Bronchial epithelial cell (primary cell): ENCODE measurements around the gene CDX2. TPM values are rescaled to one million over a fixed set of nuclear protein-coding genes. Genes with fewer than 3 reads are reported as not detected.

Experiments
- DNase-seq: peaks from one replicate; pipeline ENCODE4 v3.0.0-alpha.2; 2010; ENCODE audit warnings: low read depth
- FAIRE-seq: peaks from 2 replicates; lab custom pipeline; 2011; peaks lifted over from hg19 to GRCh38; lab: Jason Lieb, UNC
- H3K27me3 ChIP-seq: 2 replicates; pipeline ENCODE4 v1.5.1; 2011; ENCODE audit warnings: low read length; ENCODE audit not compliant: control insufficient read depth, insufficient read depth
- H3K36me3 ChIP-seq: 2 replicates; pipeline ENCODE4 v1.5.1; 2011; ENCODE audit warnings: low read length; ENCODE audit not compliant: control insufficient read depth, insufficient read depth
- H3K4me3 ChIP-seq: 2 replicates; pipeline ENCODE4 v1.5.1; 2011; ENCODE audit warnings: mild to moderate bottlenecking, low read depth, low read length, control low read depth
- total RNA-seq: library from RNA; depleted of rRNA; stranded (reverse); fragments of >200 nt; gene quantifications from 2 replicates; pipeline ENCODE4 v1.2.1, GENCODE V29; 2014
- TF ChIP-seq, protein P1 (sequence below): IDR thresholded peaks from 2 replicates; pipeline ENCODE4 v1.5.1; 2011; ENCODE audit warnings: mild to moderate bottlenecking, moderate library complexity, low read length, control low read depth, inconsistent platforms; ENCODE audit not compliant: insufficient read depth, severe bottlenecking

The CDX2 gene
- total RNA-seq, 1 donor from 2014 or later, result not detected

DNA sequence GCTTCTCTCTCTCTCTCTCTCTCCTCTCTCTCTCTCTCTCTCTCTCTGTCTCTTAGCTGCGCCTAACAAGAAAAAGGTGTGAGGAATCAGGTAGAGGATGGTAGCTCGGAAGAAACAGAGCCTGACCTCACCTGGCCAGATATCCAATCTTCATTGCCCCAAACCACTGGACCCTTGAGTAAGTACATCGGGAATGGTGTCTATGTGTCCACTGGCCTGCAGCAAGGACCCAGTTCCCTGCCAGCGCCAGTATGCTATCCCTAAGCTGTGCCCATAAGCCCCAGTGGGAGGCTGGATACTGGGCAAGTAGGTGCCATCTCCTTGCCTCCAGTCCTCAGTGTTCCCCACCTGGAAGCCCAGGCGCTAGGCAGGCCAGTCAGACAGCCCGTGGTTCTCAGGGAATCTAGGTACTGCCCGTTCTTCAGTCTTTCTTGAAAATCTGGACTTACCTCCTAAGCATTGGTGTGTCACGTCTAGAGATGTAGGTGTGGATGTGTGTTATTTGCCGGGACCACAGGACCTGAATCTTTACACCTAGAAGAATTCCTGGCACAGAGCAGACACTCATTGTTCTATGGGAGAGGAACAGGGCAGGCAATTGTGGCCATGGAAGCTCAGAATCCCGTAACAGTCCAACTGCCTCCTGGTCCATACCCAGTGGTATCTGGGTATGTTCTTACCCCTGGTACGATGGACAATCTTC lies 12.0 kb upstream of the CDX2 start:
- no peaks in the 10 kb centered on the region for H3K36me3 ChIP-seq
- FAIRE-seq (no peak), DNase-seq (no peak)
- TF ChIP-seq, protein P1, sequence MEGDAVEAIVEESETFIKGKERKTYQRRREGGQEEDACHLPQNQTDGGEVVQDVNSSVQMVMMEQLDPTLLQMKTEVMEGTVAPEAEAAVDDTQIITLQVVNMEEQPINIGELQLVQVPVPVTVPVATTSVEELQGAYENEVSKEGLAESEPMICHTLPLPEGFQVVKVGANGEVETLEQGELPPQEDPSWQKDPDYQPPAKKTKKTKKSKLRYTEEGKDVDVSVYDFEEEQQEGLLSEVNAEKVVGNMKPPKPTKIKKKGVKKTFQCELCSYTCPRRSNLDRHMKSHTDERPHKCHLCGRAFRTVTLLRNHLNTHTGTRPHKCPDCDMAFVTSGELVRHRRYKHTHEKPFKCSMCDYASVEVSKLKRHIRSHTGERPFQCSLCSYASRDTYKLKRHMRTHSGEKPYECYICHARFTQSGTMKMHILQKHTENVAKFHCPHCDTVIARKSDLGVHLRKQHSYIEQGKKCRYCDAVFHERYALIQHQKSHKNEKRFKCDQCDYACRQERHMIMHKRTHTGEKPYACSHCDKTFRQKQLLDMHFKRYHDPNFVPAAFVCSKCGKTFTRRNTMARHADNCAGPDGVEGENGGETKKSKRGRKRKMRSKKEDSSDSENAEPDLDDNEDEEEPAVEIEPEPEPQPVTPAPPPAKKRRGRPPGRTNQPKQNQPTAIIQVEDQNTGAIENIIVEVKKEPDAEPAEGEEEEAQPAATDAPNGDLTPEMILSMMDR, result no peak
- no peak overlapping the region for H3K4me3 ChIP-seq
- H3K27me3 ChIP-seq, result peaks cover 56% of the 10 kb centered on the region

DNA sequence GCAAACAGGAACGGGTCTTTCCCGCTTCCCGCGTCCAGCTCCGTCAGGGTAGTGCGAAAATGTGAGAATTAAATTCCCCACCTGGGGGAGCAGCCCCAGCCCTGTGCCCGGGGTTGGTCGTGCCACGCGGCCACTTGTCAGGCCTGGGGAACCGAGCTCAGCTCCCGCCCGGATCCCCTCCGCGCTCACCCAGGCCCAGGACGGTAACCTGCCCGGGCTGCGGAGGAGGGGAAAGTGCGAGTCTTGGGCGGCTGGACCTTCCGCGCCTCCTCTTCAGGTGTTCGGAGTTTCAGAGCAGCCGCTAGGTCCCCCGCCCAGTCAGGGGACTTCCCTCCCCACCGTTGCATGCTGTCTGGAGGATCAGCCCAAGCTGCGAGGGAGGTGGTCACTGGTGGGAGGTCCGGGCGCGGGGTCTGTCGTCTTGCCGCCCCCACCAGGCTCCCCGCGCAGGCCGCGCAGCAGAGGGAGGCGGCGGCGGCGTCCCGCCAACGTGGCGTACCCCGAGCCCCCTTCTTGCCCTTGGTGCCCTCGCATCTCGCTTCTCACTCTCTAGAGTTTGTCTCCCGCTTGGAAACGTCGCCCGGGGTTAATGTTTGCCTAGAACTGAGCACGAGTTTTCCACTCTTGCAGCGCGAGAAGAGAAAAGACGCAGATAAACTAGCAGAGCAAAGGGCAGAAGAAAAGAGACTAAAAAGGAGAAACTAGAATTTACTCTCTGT lies 11.3 kb upstream of the CDX2 start:
- DNase-seq (no peak), FAIRE-seq (no peak)
- Histone ChIP-seq H3K4me3 (no peak overlapping the region), H3K36me3 (no peaks in the 10 kb centered on the region), H3K27me3 (peaks cover 63% of the 10 kb centered on the region)
- TF ChIP-seq, protein P1, result no peak

DNA sequence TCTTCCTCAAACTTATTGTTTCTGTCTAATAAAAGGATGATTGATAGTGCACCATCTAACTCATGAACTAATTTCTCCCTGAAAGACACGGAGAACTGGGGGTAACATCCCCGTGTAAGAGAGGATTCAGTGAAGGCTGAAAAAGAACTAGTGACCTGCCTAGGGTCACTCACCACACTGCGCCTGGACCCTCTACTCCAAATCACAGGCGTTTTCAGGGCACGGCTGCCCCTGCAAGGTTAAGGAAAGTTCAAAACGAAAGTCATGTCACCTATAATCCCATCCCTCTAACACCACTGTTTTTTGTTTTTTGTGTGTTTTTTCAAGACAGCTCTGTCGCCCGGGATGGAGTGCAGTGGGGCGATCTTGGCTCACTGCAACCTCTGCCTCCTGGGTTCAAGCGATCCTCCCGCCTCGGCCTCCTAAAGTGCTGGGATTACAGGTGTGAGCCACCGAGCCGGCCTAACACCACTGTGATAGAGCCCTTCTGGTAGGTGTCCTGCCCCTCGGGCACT lies 10.7 kb upstream of the CDX2 start:
- no peak overlapping the region for H3K4me3 ChIP-seq
- no peak for FAIRE-seq
- no peaks in the 10 kb centered on the region for H3K36me3 ChIP-seq
- TF ChIP-seq, protein P1, result no peak
- H3K27me3 ChIP-seq, result peaks cover 64% of the 10 kb centered on the region
- DNase-seq, result no peak

DNA sequence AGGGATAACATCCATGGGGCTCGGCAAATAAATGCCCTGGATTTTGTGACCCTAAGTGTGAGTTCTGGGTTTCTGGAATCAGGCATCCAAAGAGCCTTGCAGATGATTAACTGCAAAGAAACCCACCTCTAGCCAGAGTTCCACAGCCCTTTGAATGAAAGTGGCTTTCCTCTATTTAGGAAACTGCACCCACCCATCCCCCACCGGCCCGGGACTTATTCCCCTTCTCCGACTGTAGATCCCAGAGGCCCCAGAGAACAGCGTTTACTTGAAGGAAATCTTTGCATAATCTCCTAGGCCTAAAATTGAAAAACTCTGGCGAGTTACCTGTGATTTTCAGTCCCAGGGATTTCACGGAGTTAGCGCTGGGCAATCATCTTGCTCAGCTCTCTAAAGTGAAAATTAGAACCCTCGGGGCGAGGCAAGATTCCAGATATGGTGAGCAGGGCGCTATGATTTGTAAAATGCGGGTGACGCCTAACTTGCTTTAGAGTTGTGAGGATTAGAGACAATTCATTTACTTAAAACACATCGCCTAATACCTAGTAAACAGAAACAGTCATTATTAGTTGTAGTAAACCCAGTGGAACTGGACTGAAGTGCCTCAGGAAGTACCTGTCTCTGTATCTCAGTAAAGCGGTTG lies 10.0 kb upstream of the CDX2 start:
- FAIRE-seq (no peak), DNase-seq (no peak)
- Histone ChIP-seq H3K4me3 (no peak overlapping the region), H3K36me3 (no peaks in the 10 kb centered on the region), H3K27me3 (peaks cover 68% of the 10 kb centered on the region)
- TF ChIP-seq, protein P1, result no peak

DNA sequence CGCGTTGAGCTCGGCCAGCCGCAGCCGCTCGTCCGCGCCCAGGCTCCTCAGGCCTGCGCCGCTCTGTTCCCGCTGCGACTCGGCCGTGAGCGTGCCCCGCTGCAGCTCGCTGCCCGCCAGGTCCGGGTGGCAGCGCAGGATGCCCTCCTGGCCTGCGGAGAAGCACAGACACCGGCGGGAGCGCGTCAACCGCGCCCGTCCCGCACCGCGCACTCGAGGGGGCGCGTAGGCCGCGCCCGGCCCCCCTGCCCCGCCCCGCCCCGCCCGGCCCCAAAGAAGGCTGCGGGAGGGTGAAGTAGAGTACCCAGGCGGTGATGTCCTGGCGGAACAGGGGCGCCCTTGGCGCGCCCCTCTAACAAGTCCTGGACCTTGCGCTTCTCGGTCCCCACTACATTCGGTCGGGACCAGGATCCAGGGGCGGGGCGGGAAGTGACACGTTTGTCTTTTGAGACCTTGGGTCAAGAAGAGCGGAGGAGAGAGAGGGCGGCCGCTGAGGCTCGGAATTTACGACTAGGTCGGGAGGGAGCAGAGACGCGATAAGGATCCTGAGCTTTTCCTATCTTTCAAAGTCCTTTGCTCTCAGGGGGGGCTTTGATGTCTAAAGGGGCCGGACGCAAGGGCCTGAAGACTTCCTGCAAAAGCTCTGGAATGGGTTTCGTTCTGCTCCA lies 9.3 kb upstream of the CDX2 start:
- TF ChIP-seq, protein P1, result no peak
- no peaks in the 10 kb centered on the region for H3K36me3 ChIP-seq
- no peak for FAIRE-seq
- H3K4me3 ChIP-seq, result no peak overlapping the region
- H3K27me3 ChIP-seq, result peaks cover 72% of the 10 kb centered on the region
- no peak for DNase-seq
